HUDEP-2 (cell line): ENCODE data around the gene HERC6.
"Not testable (repeated sequence)": the region's sequence is repeated elsewhere in the genome, so short reads cannot be mapped to it uniquely, and the experiment has no call there.

Source experiments
- DNase-seq, 76 experiments: peaks; one replicate each; lab custom pipeline; 2025; ENCODE audit not compliant: unreplicated experiment in 76 of 76; lab: John Stamatoyannopoulos, UW

The HERC6 gene

GRCh38 chr4:88378691-88379559 is at the start of gene HERC6:
Gene HERC6, plus strand, starts transcription at chr4:88378852. Its CDS starts 70 bp downstream, at chr4:88378922.
- peak in 75 of 76 experiments; percentile 3 to 89 (median 57) for DNase-seq

GRCh38 chr4:88333741-88334405 is 44.8 kb upstream of the HERC6 start:
- no peak for DNase-seq

- no peak for DNase-seq
Measured at GRCh38 chr4:88335092-88335665, 43.5 kb upstream of the HERC6 start.

- DNase-seq, result no peak
Measured at GRCh38 chr4:88341227-88342192, 37.1 kb upstream of the HERC6 start.

GRCh38 chr4:88346902-88347301 is 31.8 kb upstream of the HERC6 start:
- not testable (repeated sequence) for DNase-seq

- not testable (repeated sequence) for DNase-seq
Measured at GRCh38 chr4:88348761-88349160, 29.9 kb upstream of the HERC6 start.

GRCh38 chr4:88350786-88351185 is 27.9 kb upstream of the HERC6 start:
- no peak for DNase-seq

- no peak for DNase-seq
Measured at GRCh38 chr4:88352062-88352740, 26.5 kb upstream of the HERC6 start.

- no peak for DNase-seq
Measured at GRCh38 chr4:88353324-88353723, 25.3 kb upstream of the HERC6 start.

- DNase-seq, result no peak
Measured at GRCh38 chr4:88356771-88357170, 21.9 kb upstream of the HERC6 start.

- no peak for DNase-seq
Measured at GRCh38 chr4:88357262-88357661, 21.4 kb upstream of the HERC6 start.

- DNase-seq, result no peak
Measured at GRCh38 chr4:88359558-88359957, 19.1 kb upstream of the HERC6 start.

- no peak for DNase-seq
Measured at GRCh38 chr4:88360256-88360655, 18.4 kb upstream of the HERC6 start.

GRCh38 chr4:88360791-88361190 is 17.9 kb upstream of the HERC6 start:
- DNase-seq, result no peak

GRCh38 chr4:88361217-88361773 is 17.4 kb upstream of the HERC6 start:
- DNase-seq, result not testable (repeated sequence)

GRCh38 chr4:88366460-88366859 is 12.2 kb upstream of the HERC6 start:
- no peak for DNase-seq

GRCh38 chr4:88367826-88368225 is 10.8 kb upstream of the HERC6 start:
- DNase-seq, result no peak

GRCh38 chr4:88369180-88369812 is 9.4 kb upstream of the HERC6 start:
- DNase-seq, result peak in 10 of 76 experiments; percentile 1 to 27 (median 12)

GRCh38 chr4:88381123-88381522 is 2.5 kb downstream of the HERC6 start:
- no peak for DNase-seq
